ENCODE results near the gene ECM2. TPM values are rescaled to one million over a fixed set of nuclear protein-coding genes. Genes with fewer than 3 reads are reported as not detected.

Gene ECM2
- total RNA-seq, 1 experiment from 2014 or later, result not detected

DNA sequence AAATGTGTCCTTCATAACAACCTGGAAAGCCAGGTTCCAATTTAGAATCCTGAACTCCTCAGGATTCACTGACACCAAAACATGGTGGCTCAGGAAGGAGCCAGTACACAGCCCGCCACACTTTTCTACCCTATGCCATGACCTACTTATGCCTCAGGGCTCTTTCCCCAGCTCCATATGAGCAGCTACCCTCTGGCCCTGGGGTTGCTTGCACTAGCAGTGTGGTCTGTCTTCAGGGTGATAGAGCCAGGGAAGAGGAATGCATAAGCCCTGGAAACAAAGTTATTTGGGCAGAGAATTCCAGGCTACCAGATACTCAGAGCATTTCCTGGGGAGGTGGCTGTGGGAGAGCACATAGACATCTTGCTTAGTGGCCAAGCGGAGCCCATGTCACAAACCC, 15.0 kb upstream of the ECM2 start:
- Histone ChIP-seq H3K27ac (ENCODE audit: insufficient read length, low read depth, low read length) (no peak overlapping the region), H3K79me2 (ENCODE audit: insufficient read depth, low read length) (no peaks in the 10 kb centered on the region), H2BK120ac (ENCODE audit: low read depth, low read length, poor library complexity, severe bottlenecking) (no peak overlapping the region), H3K18ac (ENCODE audit: insufficient read length, low read depth, low read length) (no peak overlapping the region), H3K79me1 (ENCODE audit: insufficient read depth, low read depth, low read length, poor library complexity, severe bottlenecking) (no peaks in the 10 kb centered on the region), H3K4ac (ENCODE audit: low read depth, low read length) (no peak overlapping the region), H3K4me2 (ENCODE audit: insufficient read depth, insufficient read length, low read length) (no peak overlapping the region), H2AFZ (ENCODE audit: low read length) (no peak overlapping the region), H4K20me1 (ENCODE audit: control insufficient read depth, insufficient read depth, insufficient read length) (no peaks in the 10 kb centered on the region), H3K14ac (ENCODE audit: insufficient read depth, low read length) (no peak overlapping the region), H3K4me1 (ENCODE audit: insufficient read depth, low read length) (no peaks in the 10 kb centered on the region), H2BK20ac (ENCODE audit: low read depth, low read length, poor library complexity, severe bottlenecking) (no peak overlapping the region), H4K8ac (replicated peaks; ENCODE audit: insufficient read length, low read depth, low read length) (no peak overlapping the region), H4K5ac (ENCODE audit: insufficient read length, low read depth, low read length) (no peak overlapping the region), H2BK15ac (ENCODE audit: low read depth, low read length) (no peak overlapping the region), H3K9ac (ENCODE audit: extremely low read depth, insufficient read length, low read length) (no peak overlapping the region), H2BK12ac (ENCODE audit: insufficient read length, low read depth, low read length) (no peak overlapping the region), H3T11ph (ENCODE audit: low read length) (no peak overlapping the region), H3K9me3 (ENCODE audit: control insufficient read depth, low read depth, low read length) (no peaks in the 10 kb centered on the region), H2BK5ac (ENCODE audit: insufficient read length, low read length) (no peak overlapping the region), H2AK5ac (ENCODE audit: insufficient read length, low read length) (no peak overlapping the region), H3K23me2 (ENCODE audit: insufficient read length, low read depth, low read length, poor library complexity, severe bottlenecking) (no peaks in the 10 kb centered on the region), H3K23ac (ENCODE audit: insufficient read length, low read depth, low read length) (no peak overlapping the region), H3K27me3 (ENCODE audit: insufficient read depth, low read length) (no peaks in the 10 kb centered on the region), H4K91ac (ENCODE audit: insufficient read length, low read depth, low read length) (no peak overlapping the region), H3K56ac (ENCODE audit: insufficient read length, low read depth, low read length) (no peak overlapping the region)
- WGBS (ENCODE audit: extremely low coverage, insufficient read length, low lambda C conversion rate), result no CpG with 5 or more reads among the region's 2 CpGs
- peaks cover 0 to 5% of the 10 kb centered on the region in 2 experiments; a peak in 2 of 4 replicates for H3K4me1 Mint-ChIP-seq
- no peak for DNase-seq
- peaks cover 0 to 7% (median 0%) of the 10 kb centered on the region in 3 experiments; a peak in 1 of 7 replicates for H3K36me3 Mint-ChIP-seq (ENCODE audit: insufficient read depth in 1 of 3, low read depth in 3 of 3)
- no peaks in the 10 kb centered on the region for H3K9me3 Mint-ChIP-seq
- no peaks in the 10 kb centered on the region for H3K27me3 Mint-ChIP-seq (ENCODE audit: low read depth)
- no peak overlapping the region for H3K4me3 Mint-ChIP-seq
- H3K27ac Mint-ChIP-seq, result no peak overlapping the region
- TF ChIP-seq CTCF (conservative IDR thresholded peaks at IDR 0.05), result no peak
